ENCODE results near the gene PDYN.

DNA sequence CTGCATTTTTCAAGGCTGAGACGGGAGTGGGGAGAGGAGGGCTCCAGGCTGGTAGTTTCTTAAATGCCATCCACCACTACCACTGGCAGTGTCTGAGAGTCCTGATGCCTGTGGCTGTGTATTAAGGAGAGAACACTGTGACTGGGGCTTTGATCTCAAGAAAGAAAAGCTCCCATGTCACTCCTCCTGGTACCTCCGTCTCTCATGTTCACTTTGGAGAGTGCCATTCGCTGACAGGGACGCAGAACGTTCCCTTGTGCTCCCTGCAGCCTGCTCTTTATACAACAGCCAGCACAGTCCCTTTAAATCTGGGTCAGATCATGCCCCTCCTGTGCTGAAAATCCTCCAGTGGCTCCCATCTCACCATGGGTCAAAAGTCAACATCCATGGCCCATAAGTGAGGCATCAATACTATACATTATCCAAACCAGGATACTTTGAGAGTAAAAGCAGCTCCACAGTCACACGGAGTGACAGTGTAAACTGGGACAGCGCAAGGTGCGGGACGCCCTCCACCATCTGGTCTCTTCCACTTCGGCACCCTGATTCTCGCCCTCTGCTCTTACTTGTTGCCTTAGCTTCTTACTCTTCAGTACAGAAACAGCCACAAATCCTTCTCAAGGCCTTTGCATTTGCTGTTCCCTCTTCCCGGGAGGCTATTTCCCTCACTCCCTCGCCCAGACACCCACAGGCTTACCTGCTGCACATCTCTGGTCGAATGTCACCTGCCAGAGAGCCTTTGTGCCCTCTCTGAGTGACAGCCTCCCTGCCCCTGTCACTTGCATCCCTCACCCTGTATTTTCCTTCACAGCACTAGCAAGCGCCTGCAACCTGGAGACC lies 20.0 kb downstream of the PDYN start:
- TF ChIP-seq, protein P1, sequence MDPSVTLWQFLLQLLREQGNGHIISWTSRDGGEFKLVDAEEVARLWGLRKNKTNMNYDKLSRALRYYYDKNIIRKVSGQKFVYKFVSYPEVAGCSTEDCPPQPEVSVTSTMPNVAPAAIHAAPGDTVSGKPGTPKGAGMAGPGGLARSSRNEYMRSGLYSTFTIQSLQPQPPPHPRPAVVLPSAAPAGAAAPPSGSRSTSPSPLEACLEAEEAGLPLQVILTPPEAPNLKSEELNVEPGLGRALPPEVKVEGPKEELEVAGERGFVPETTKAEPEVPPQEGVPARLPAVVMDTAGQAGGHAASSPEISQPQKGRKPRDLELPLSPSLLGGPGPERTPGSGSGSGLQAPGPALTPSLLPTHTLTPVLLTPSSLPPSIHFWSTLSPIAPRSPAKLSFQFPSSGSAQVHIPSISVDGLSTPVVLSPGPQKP (IDR thresholded peaks at IDR 0.05; ENCODE audit: low read depth, low read length) = no peak
- TF ChIP-seq, protein P2, sequence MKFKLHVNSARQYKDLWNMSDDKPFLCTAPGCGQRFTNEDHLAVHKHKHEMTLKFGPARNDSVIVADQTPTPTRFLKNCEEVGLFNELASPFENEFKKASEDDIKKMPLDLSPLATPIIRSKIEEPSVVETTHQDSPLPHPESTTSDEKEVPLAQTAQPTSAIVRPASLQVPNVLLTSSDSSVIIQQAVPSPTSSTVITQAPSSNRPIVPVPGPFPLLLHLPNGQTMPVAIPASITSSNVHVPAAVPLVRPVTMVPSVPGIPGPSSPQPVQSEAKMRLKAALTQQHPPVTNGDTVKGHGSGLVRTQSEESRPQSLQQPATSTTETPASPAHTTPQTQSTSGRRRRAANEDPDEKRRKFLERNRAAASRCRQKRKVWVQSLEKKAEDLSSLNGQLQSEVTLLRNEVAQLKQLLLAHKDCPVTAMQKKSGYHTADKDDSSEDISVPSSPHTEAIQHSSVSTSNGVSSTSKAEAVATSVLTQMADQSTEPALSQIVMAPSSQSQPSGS (IDR thresholded peaks at IDR 0.05; ENCODE audit: low read length) = no peak
- TF ChIP-seq NFYB (IDR thresholded peaks at IDR 0.05; ENCODE audit: insufficient read depth, low read depth, low read length) (no peak), BHLHE40 (IDR thresholded peaks at IDR 0.05; ENCODE audit: borderline replicate concordance in 1 of 2, low read depth in 2 of 2, low read length in 1 of 2) (no peak), RAD21 (IDR thresholded peaks at IDR 0.05; ENCODE audit: insufficient read depth, low read depth, low read length) (no peak), CEBPB (IDR thresholded peaks at IDR 0.05; ENCODE audit: borderline replicate concordance in 1 of 2, low read depth in 2 of 2, low read length in 2 of 2) (no peak), EZH2 (IDR thresholded peaks at IDR 0.05; ENCODE audit: borderline replicate concordance, control insufficient read depth, low read depth, low read length) (no peak)
- TF ChIP-seq, protein P3, sequence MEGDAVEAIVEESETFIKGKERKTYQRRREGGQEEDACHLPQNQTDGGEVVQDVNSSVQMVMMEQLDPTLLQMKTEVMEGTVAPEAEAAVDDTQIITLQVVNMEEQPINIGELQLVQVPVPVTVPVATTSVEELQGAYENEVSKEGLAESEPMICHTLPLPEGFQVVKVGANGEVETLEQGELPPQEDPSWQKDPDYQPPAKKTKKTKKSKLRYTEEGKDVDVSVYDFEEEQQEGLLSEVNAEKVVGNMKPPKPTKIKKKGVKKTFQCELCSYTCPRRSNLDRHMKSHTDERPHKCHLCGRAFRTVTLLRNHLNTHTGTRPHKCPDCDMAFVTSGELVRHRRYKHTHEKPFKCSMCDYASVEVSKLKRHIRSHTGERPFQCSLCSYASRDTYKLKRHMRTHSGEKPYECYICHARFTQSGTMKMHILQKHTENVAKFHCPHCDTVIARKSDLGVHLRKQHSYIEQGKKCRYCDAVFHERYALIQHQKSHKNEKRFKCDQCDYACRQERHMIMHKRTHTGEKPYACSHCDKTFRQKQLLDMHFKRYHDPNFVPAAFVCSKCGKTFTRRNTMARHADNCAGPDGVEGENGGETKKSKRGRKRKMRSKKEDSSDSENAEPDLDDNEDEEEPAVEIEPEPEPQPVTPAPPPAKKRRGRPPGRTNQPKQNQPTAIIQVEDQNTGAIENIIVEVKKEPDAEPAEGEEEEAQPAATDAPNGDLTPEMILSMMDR (IDR thresholded peaks at IDR 0.05 in 2 of 3, conservative IDR thresholded peaks at IDR 0.05 in 1 of 3; ENCODE audit: control insufficient read depth in 2 of 3, extremely low read depth in 1 of 3, insufficient read depth in 1 of 3, low read depth in 3 of 3, low read length in 3 of 3) = no peak
- TF ChIP-seq, protein P4, sequence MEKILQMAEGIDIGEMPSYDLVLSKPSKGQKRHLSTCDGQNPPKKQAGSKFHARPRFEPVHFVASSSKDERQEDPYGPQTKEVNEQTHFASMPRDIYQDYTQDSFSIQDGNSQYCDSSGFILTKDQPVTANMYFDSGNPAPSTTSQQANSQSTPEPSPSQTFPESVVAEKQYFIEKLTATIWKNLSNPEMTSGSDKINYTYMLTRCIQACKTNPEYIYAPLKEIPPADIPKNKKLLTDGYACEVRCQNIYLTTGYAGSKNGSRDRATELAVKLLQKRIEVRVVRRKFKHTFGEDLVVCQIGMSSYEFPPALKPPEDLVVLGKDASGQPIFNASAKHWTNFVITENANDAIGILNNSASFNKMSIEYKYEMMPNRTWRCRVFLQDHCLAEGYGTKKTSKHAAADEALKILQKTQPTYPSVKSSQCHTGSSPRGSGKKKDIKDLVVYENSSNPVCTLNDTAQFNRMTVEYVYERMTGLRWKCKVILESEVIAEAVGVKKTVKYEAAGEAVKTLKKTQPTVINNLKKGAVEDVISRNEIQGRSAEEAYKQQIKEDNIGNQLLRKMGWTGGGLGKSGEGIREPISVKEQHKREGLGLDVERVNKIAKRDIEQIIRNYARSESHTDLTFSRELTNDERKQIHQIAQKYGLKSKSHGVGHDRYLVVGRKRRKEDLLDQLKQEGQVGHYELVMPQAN (conservative IDR thresholded peaks at IDR 0.05) = no peak
- TF ChIP-seq, protein P5, sequence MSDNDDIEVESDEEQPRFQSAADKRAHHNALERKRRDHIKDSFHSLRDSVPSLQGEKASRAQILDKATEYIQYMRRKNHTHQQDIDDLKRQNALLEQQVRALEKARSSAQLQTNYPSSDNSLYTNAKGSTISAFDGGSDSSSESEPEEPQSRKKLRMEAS (IDR thresholded peaks at IDR 0.05; ENCODE audit: low read depth, low read length) = no peak

Measured in GM12878 (cell line).